Loucy (cell line): Measurements from ENCODE around the gene PET100.

Experiments
- H2AFZ ChIP-seq: fragments of 200-600 bp; sonication (generic); 2 replicates; pipeline ENCODE4 v1.6.0; 2016; ENCODE audit warnings: antibody characterized with exemption, mild to moderate bottlenecking, low read length, moderate library complexity
- H3F3A ChIP-seq: fragments of 200-600 bp; 2 replicates; pipeline ENCODE4 v1.6.0; 2016; ENCODE audit warnings: antibody characterized with exemption, low read depth, mild to moderate bottlenecking
- H3K27me3 ChIP-seq: fragments of 200-600 bp; sonication (generic); 2 replicates; pipeline ENCODE4 v1.6.1; 2014; ENCODE audit warnings: low read length, mild to moderate bottlenecking; ENCODE audit not compliant: insufficient read depth, poor library complexity, severe bottlenecking
- H3K36me3 ChIP-seq: fragments of 200-600 bp; sonication (generic); 2 replicates; pipeline ENCODE4 v1.6.1; 2016; ENCODE audit warnings: low read length; ENCODE audit not compliant: insufficient read depth
- H3K4me1 ChIP-seq: fragments of 200-600 bp; sonication (generic); 2 replicates; pipeline ENCODE4 v1.5.1; 2014; ENCODE audit warnings: low read length, mild to moderate bottlenecking; ENCODE audit not compliant: insufficient read depth, poor library complexity, severe bottlenecking
- H3K4me2 ChIP-seq: fragments of 200-600 bp; sonication (generic); 2 replicates; pipeline ENCODE4 v1.6.0; 2014; ENCODE audit warnings: antibody characterized with exemption, low read length, low read depth, mild to moderate bottlenecking; ENCODE audit not compliant: poor library complexity, severe bottlenecking
- H3K4me3 ChIP-seq: fragments of 200-600 bp; sonication (generic); 2 replicates; pipeline ENCODE4 v1.5.1; 2014; ENCODE audit warnings: low read length, mild to moderate bottlenecking, mixed read lengths; ENCODE audit not compliant: poor library complexity, severe bottlenecking
- H3K79me2 ChIP-seq: fragments of 200-600 bp; sonication (generic); 2 replicates; pipeline ENCODE4 v1.6.1; 2014; ENCODE audit warnings: low read length; ENCODE audit not compliant: insufficient read depth
- H3K9ac ChIP-seq: fragments of 200-600 bp; sonication (generic); 2 replicates; pipeline ENCODE4 v1.6.0; 2014; ENCODE audit warnings: mild to moderate bottlenecking, low read depth, low read length, moderate library complexity; ENCODE audit not compliant: poor library complexity, severe bottlenecking
- H3K9me2 ChIP-seq: fragments of 200-600 bp; sonication (generic); replicated peaks from 2 replicates; pipeline ENCODE4 v1.6.1; 2016; ENCODE audit warnings: low read depth, low read length, mixed read lengths
- H3K9me3 ChIP-seq: fragments of 200-600 bp; sonication (generic); 2 replicates; pipeline ENCODE4 v1.6.1; 2014; ENCODE audit warnings: mild to moderate bottlenecking, antibody characterized with exemption, low read length, low read depth; ENCODE audit not compliant: insufficient read depth
- H4K20me1 ChIP-seq: fragments of 200-600 bp; sonication (generic); 2 replicates; pipeline ENCODE4 v1.6.0; 2014; ENCODE audit warnings: antibody characterized with exemption, low read length, mild to moderate bottlenecking; ENCODE audit not compliant: insufficient read depth, poor library complexity, severe bottlenecking
- CTCF ChIP-seq: fragments of 200-600 bp; sonication (generic); conservative IDR thresholded peaks from 2 replicates; pipeline ENCODE4 v1.5.1; 2014; ENCODE audit warnings: mild to moderate bottlenecking, antibody characterized with exemption, low read length
- EZH2phosphoT487 ChIP-seq: fragments of 200-600 bp; IDR thresholded peaks from 2 replicates; pipeline ENCODE4 v1.6.1; 2018; ENCODE audit warnings: antibody characterized with exemption, mild to moderate bottlenecking, moderate library complexity, borderline replicate concordance

Gene PET100

GRCh38 chr19:7677669-7678311 is 48.2 kb downstream of the PET100 start:
- Histone ChIP-seq H2AFZ (no peak overlapping the region; the same call in 1 of the 2 replicates), H3K9me3 (no peaks in the 10 kb centered on the region), H3K36me3 (no peaks in the 10 kb centered on the region; the same call in 1 of the 2 replicates), H3K27me3 (no peaks in the 10 kb centered on the region), H3K9ac (no peak overlapping the region), H4K20me1 (peaks cover 16% of the 10 kb centered on the region), H3K4me3 (no peak overlapping the region), H3K4me2 (no peak overlapping the region), H3F3A (no peaks in the 10 kb centered on the region), H3K79me2 (peaks cover 20% of the 10 kb centered on the region), H3K9me2 (no peaks in the 10 kb centered on the region), H3K4me1 (peaks cover 37% of the 10 kb centered on the region)
- TF ChIP-seq EZH2phosphoT487: no peak
- TF ChIP-seq CTCF: no peak

GRCh38 chr19:7678971-7679751 is 49.6 kb downstream of the PET100 start:
- Histone ChIP-seq H3K4me2 (peak overlapping the region; percentile 37), H4K20me1 (peaks cover 17% of the 10 kb centered on the region), H3K36me3 (no peaks in the 10 kb centered on the region; the same call in 1 of the 2 replicates), H3K9me2 (no peaks in the 10 kb centered on the region), H3K9ac (no peak overlapping the region), H3K4me1 (peaks cover 37% of the 10 kb centered on the region), H3K4me3 (peak overlapping the region; percentile 23), H2AFZ (no peak overlapping the region), H3K9me3 (no peaks in the 10 kb centered on the region), H3F3A (no peaks in the 10 kb centered on the region), H3K27me3 (no peaks in the 10 kb centered on the region), H3K79me2 (peaks cover 28% of the 10 kb centered on the region)
- TF ChIP-seq CTCF (peak; percentile 61), EZH2phosphoT487 (no peak)

- peak overlapping the region; percentile 76 for H2AFZ ChIP-seq
- TF ChIP-seq EZH2phosphoT487 (no peak), CTCF (no peak)
Measured at GRCh38 chr19:7679771-7680605, 50.4 kb downstream of the PET100 start.

More at GRCh38 chr19:7679771-7680605, 50.4 kb downstream of the PET100 start:
- Histone ChIP-seq H3K79me2 (peaks cover 28% of the 10 kb centered on the region), H3K36me3 (no peaks in the 10 kb centered on the region; the same call in 1 of the 2 replicates), H3F3A (no peaks in the 10 kb centered on the region), H3K9me2 (no peaks in the 10 kb centered on the region), H3K9me3 (no peaks in the 10 kb centered on the region), H3K27me3 (no peaks in the 10 kb centered on the region), H3K4me1 (peaks cover 37% of the 10 kb centered on the region), H3K9ac (peak overlapping the region; percentile 92), H4K20me1 (peaks cover 17% of the 10 kb centered on the region), H3K4me2 (peak overlapping the region; percentile 56), H3K4me3 (peak overlapping the region; percentile 95)
